K562 (cell line): ENCODE data around the gene MOSPD3. TPM values are rescaled to one million over a fixed set of nuclear protein-coding genes. Genes with fewer than 3 reads are reported as not detected.
A peak's percentile ranks its signal among the peaks of the same experiment; 100 is the strongest.

Experiments
- MEF2A ChIP-seq: IDR thresholded peaks from 2 replicates; pipeline ENCODE4 v1.6.1; 2011; ENCODE audit warnings: low read depth, mild to moderate bottlenecking, low read length, moderate library complexity; ENCODE audit not compliant: control insufficient read depth
- SMC3 ChIP-seq: conservative IDR thresholded peaks from 2 replicates; pipeline ENCODE4 v1.6.1; 2011; ENCODE audit warnings: low read depth, low read length, improper control_type of control experiment; ENCODE audit not compliant: insufficient read depth
- ZBTB40 ChIP-seq, 2 experiments: fragments of 450-650 bp in 1 of 2; sonication (generic) in 1 of 2; formaldehyde crosslinking in 1 of 2; IDR thresholded peaks; 2 replicates each; pipeline versions ENCODE4 v1.7.1 to v1.9.0; 2016 to 2022; ENCODE audit warnings: inconsistent platforms in 1 of 2, mild to moderate bottlenecking in 1 of 2, missing genetic modification reagents in 1 of 2
- ZFP36 ChIP-seq: fragments of 150-350 bp; IDR thresholded peaks from 2 replicates; pipeline ENCODE4 v1.6.1; 2018; ENCODE audit warnings: low read length, low read depth; ENCODE audit not compliant: partially characterized antibody
- ZNF318 ChIP-seq, 2 experiments: fragments of 450-650 bp; IDR thresholded peaks; 2 replicates each; pipeline ENCODE4 v1.6.1; 2016; ENCODE audit warnings: mild to moderate bottlenecking in 2 of 2, borderline replicate concordance in 1 of 2, low read depth in 1 of 2, moderate library complexity in 1 of 2
- polyA plus RNA-seq, 8 experiments: library from polyadenylated mRNA; depleted of rRNA in 4 of 8; stranded (reverse) in 5 of 8; unstranded in 3 of 8; fragments of >200 nt; fragmentation: Nextera tagmentation in 2 of 8; fragmentation: Illumina TruSeq in 1 of 8; extraction: Ambion mirVana in 2 of 8; extraction: Trizol in 1 of 8; gene quantifications; 2 replicates each; pipeline versions ENCODE4 v1.2.1 to v1.2.3, GENCODE V29; 2011 to 2014; ENCODE audit warnings: inconsistent platforms in 1 of 8, missing spikeins in 1 of 8
- total RNA-seq, 7 experiments: library from RNA; depleted of rRNA in 6 of 7; stranded (reverse); fragments of >200 nt in 6 of 7; fragmentation: Illumina TruSeq in 2 of 7; extraction: Trizol in 2 of 7; gene quantifications; 2 replicates each; pipeline versions ENCODE4 v1.2.1 to v1.2.3, GENCODE V29; 2011 to 2021; ENCODE audit warnings: low replicate concordance in 1 of 7

Gene MOSPD3
- total and polyA plus RNA-seq, 9 of the 15 experiments (the other 6 are each of a cell fraction or from before 2014, with no cell fraction given) = 1.4 to 32.1 (median 7.3) TPM

GRCh38 chr7:100568896-100569844 lies 43.2 kb upstream of the MOSPD3 start (continued):
- TF ChIP-seq ZBTB40 (IDR thresholded peaks at IDR 0.05) (no peak), ZBTB40 (CRISPR knock-in tag; IDR thresholded peaks at IDR 0.05) (no peak), ZNF318 (IDR thresholded peaks at IDR 0.05; ENCODE audit: borderline replicate concordance in 1 of 2, low read depth in 1 of 2) (no peak), MEF2A (no peak), ZFP36 (no peak), SMC3 (peak; percentile 48; the same call in 1 of the 2 replicates)
